HCT116 (cell line): ENCODE measurements around the gene LRP1. TPM values are rescaled to one million over a fixed set of nuclear protein-coding genes. Genes with fewer than 3 reads are reported as not detected.

Experiments used
- ATAC-seq: fragments of 200-7000 bp; cut with Tn5 transposase; 2 replicates; pipeline ENCODE4 v1.9.1; 2020; ENCODE audit warnings: mild to moderate bottlenecking, moderate library complexity
- BruUV-seq: library from RNA; stranded (reverse); fragments of 400-500 nt; replicated peaks from 2 replicates; lab custom pipeline; 2021; lab: Mats Ljungman, UMichigan
- CTCF ChIA-PET: fragments of 300-600 bp; sonication (Branson Sonifier 250); formaldehyde crosslinking; loops from one replicate; lab custom pipeline; 2021; ENCODE audit warnings: antibody characterized with exemption; lab: Charles Lee
- POLR2A ChIA-PET: fragments of 300-600, 350-600 bp; sonication (Branson Sonifier 250); formaldehyde crosslinking; loops from one replicate; lab custom pipeline; 2021; ENCODE audit warnings: antibody characterized with exemption; lab: Charles Lee
- RAD21 ChIA-PET, 2 experiments: fragments of 300-600 bp; sonication (Branson Sonifier 250); formaldehyde crosslinking; loops; one replicate each; lab custom pipeline; 2023; ENCODE audit warnings: low total read pairs in 2 of 2; ENCODE audit not compliant: uncharacterized antibody in 2 of 2, unreplicated experiment in 2 of 2, low non-redundant PET in 1 of 2; lab: Charles Lee
- DNase-seq: peaks from one replicate; pipeline ENCODE4 v3.0.0-alpha.2; 2010; ENCODE audit warnings: low read depth, low spot score
- H2AFZ ChIP-seq: fragments of 200-600 bp; shearing (Covaris generic), sonication (generic); 2 replicates; pipeline ENCODE4 v1.6.1; 2017; ENCODE audit warnings: low read depth, mixed run types, mixed read lengths, antibody characterized with exemption, low read length; ENCODE audit not compliant: poor library complexity, severe bottlenecking
- H3K27ac ChIP-seq: 2 replicates; pipeline ENCODE4 v1.5.1; 2012; ENCODE audit warnings: low read depth, low read length
- H3K27me3 ChIP-seq: fragments of 200-600 bp; sonication (generic); 2 replicates; pipeline ENCODE4 v1.6.1; 2016; ENCODE audit warnings: mixed run types, low read length, mixed read lengths; ENCODE audit not compliant: insufficient read depth
- H3K36me3 ChIP-seq, 2 experiments: fragments of 200-500 bp in 1 of 2; fragments of 200-600 bp in 1 of 2; sonication (Bioruptor generic) in 1 of 2; sonication (generic) in 1 of 2; 2 replicates each; pipeline versions ENCODE4 v1.5.1 to v1.6.1; 2014 to 2016; ENCODE audit warnings: low read length in 2 of 2, inconsistent platforms in 1 of 2, mixed read lengths in 1 of 2, mixed run types in 1 of 2; ENCODE audit not compliant: insufficient read depth in 2 of 2, control insufficient read depth in 1 of 2
- H3K4me1 ChIP-seq, 2 experiments: fragments of 200-600 bp in 1 of 2; sonication (generic) in 1 of 2; 2 replicates each; pipeline versions ENCODE4 v1.5.1 to v1.6.1; 2012 to 2017; ENCODE audit warnings: low read length in 2 of 2, inconsistent platforms in 1 of 2, mild to moderate bottlenecking in 1 of 2, mixed read lengths in 1 of 2, mixed run types in 1 of 2, moderate library complexity in 1 of 2; ENCODE audit not compliant: insufficient read depth in 2 of 2, control insufficient read depth in 1 of 2
- H3K4me2 ChIP-seq: fragments of 200-600 bp; sonication (generic); 2 replicates; pipeline ENCODE4 v1.6.1; 2017; ENCODE audit warnings: mixed run types, low read length, mixed read lengths
- H3K4me3 ChIP-seq, 2 experiments: fragments of 200-600 bp in 1 of 2; sonication (generic) in 1 of 2; replicated peaks in 1 of 2; 2 replicates each; pipeline ENCODE4 v1.5.1; 2011 to 2016; ENCODE audit warnings: low read length in 2 of 2, control low read depth in 1 of 2, low read depth in 1 of 2, mild to moderate bottlenecking in 1 of 2, mixed read lengths in 1 of 2, mixed run types in 1 of 2
- H3K79me2 ChIP-seq: fragments of 200-600 bp; sonication (generic); 2 replicates; pipeline ENCODE4 v1.6.1; 2017; ENCODE audit warnings: mild to moderate bottlenecking, mixed run types, low read length, moderate library complexity, mixed read lengths; ENCODE audit not compliant: insufficient read depth
- H3K9ac ChIP-seq: fragments of 200-600 bp; sonication (generic); 2 replicates; pipeline ENCODE4 v1.6.1; 2016; ENCODE audit warnings: low read length, mixed read lengths
- H3K9me2 ChIP-seq: fragments of 200-600 bp; sonication (generic), shearing (Covaris generic); 2 replicates; pipeline ENCODE4 v1.6.1; 2017; ENCODE audit warnings: mixed run types, mild to moderate bottlenecking, moderate library complexity; ENCODE audit not compliant: insufficient read depth
- H3K9me3 ChIP-seq, 2 experiments: fragments of 200-500 bp in 1 of 2; fragments of 200-600 bp in 1 of 2; sonication (Bioruptor generic) in 1 of 2; sonication (generic) in 1 of 2; 2 replicates each; pipeline ENCODE4 v1.6.1; 2014 to 2017; ENCODE audit warnings: low read length in 2 of 2, mixed read lengths in 2 of 2, inconsistent platforms in 1 of 2, low read depth in 1 of 2, mild to moderate bottlenecking in 1 of 2, mixed run types in 1 of 2, moderate library complexity in 1 of 2; ENCODE audit not compliant: control insufficient read depth in 1 of 2, insufficient read depth in 1 of 2
- H4K20me1 ChIP-seq: fragments of 200-600 bp; sonication (generic), shearing (Covaris generic); 2 replicates; pipeline ENCODE4 v1.6.1; 2017; ENCODE audit warnings: mixed run types, mild to moderate bottlenecking, moderate library complexity; ENCODE audit not compliant: insufficient read depth
- ATF3 ChIP-seq: IDR thresholded peaks from 2 replicates; pipeline ENCODE4 v1.6.1; 2012
- EZH2 ChIP-seq: fragments of 200-600 bp; sonication (generic); IDR thresholded peaks from 2 replicates; pipeline ENCODE4 v1.6.1; 2017; ENCODE audit warnings: antibody characterized with exemption, mixed run types
- EZH2phosphoT487 ChIP-seq: fragments of 200-600 bp; IDR thresholded peaks from 2 replicates; pipeline ENCODE4 v1.6.1; 2018; ENCODE audit warnings: antibody characterized with exemption, borderline replicate concordance
- JUND ChIP-seq: IDR thresholded peaks from 2 replicates; pipeline ENCODE4 v1.6.1; 2012
- MAX ChIP-seq: IDR thresholded peaks from 2 replicates; pipeline ENCODE4 v1.6.1; 2012
- POLR2A ChIP-seq: IDR thresholded peaks from 2 replicates; pipeline ENCODE4 v1.7.0; 2011; ENCODE audit warnings: borderline replicate concordance; ENCODE audit not compliant: insufficient read depth, insufficient read length; ENCODE audit errors: extremely low read depth
- POLR2AphosphoS5 ChIP-seq: IDR thresholded peaks from 2 replicates; pipeline ENCODE4 v1.6.1; 2011; ENCODE audit warnings: mild to moderate bottlenecking, low read depth, low read length, moderate library complexity
- RAD21 ChIP-seq: IDR thresholded peaks from 2 replicates; pipeline ENCODE4 v1.6.1; 2012; ENCODE audit warnings: low read depth, mild to moderate bottlenecking
- REST ChIP-seq: IDR thresholded peaks from 2 replicates; pipeline ENCODE4 v1.6.1; 2012; ENCODE audit warnings: low read depth
- SIN3A ChIP-seq: IDR thresholded peaks from 2 replicates; pipeline ENCODE4 v1.6.1; 2012; ENCODE audit warnings: low read depth
- SP1 ChIP-seq: IDR thresholded peaks from 2 replicates; pipeline ENCODE4 v1.6.1; 2012; ENCODE audit warnings: low read depth
- SRF ChIP-seq: IDR thresholded peaks from 2 replicates; pipeline ENCODE4 v1.6.1; 2012; ENCODE audit warnings: low read depth
- TCF7L2 ChIP-seq: IDR thresholded peaks from 2 replicates; pipeline ENCODE4 v1.7.0; 2011; ENCODE audit warnings: borderline replicate concordance, inconsistent platforms; ENCODE audit not compliant: insufficient read depth, insufficient read length; ENCODE audit errors: extremely low read depth
- YY1 ChIP-seq: IDR thresholded peaks from 2 replicates; pipeline ENCODE4 v1.6.1; 2011; ENCODE audit warnings: low read length, low read depth, moderate library complexity, mild to moderate bottlenecking; ENCODE audit not compliant: insufficient replicate concordance; ENCODE audit errors: extremely low read depth
- ZFX ChIP-seq: fragments of 450-650 bp; IDR thresholded peaks from 2 replicates; pipeline ENCODE4 v1.6.1; 2017
- ZNF274 ChIP-seq: fragments of 200-500 bp; sonication (Bioruptor generic); IDR thresholded peaks from 2 replicates; pipeline ENCODE4 v1.6.1; 2014; ENCODE audit warnings: mild to moderate bottlenecking, low read depth, low read length, inconsistent platforms
- intact Hi-C: fragments of 100-400 bp; cut with micrococcal nuclease; formaldehyde crosslinking; loops from 2 replicates; pipeline ENCODE4 v1.10.0; 2022
- total RNA-seq: library from RNA; stranded (reverse); gene quantifications from one replicate; pipeline ENCODE4 v1.2.1, GENCODE V29; 2021; ENCODE audit not compliant: unreplicated experiment

Gene LRP1
- total RNA-seq, 1 experiment from 2014 or later = 12.0 TPM

GRCh38 chr12:57170927-57171326 is 42.6 kb downstream of the LRP1 start:
- H3K36me3 ChIP-seq = no peaks in the 10 kb centered on the region
- POLR2A ChIA-PET = no interaction called here
- ATAC-seq = no peak
- no peaks in the 10 kb centered on the region for H3K27me3 ChIP-seq
- no peak overlapping the region for H3K27ac ChIP-seq
- H2AFZ ChIP-seq = no peak overlapping the region
- no peak overlapping the region for H3K9ac ChIP-seq
- H3K4me2 ChIP-seq = no peak overlapping the region
- no peak for TF ChIP-seq ATF3
- no peak for TF ChIP-seq JUND
- TF ChIP-seq RAD21 = no peak
- TF ChIP-seq SIN3A = no peak
- no peak for TF ChIP-seq ZFX
- TF ChIP-seq SRF = no peak
- no peak for TF ChIP-seq POLR2A
- TF ChIP-seq POLR2AphosphoS5 = no peak
- TF ChIP-seq TCF7L2 = no peak
- no peak for TF ChIP-seq YY1
- TF ChIP-seq EZH2phosphoT487 = no peak
- no peak for TF ChIP-seq REST
- no peak for TF ChIP-seq ZNF274
- no peak for TF ChIP-seq SP1
- TF ChIP-seq MAX = no peak
- no peak for TF ChIP-seq EZH2
- TF ChIP-seq, all 23 proteins: peak for 0
- Histone ChIP-seq H3K79me2 (no peaks in the 10 kb centered on the region), H3K9me2 (no peaks in the 10 kb centered on the region), H3K9me3 (no peaks in the 10 kb centered on the region), H4K20me1 (no peaks in the 10 kb centered on the region), H3K4me3 (no peak overlapping the region), H3K4me1 (peaks cover 15 to 27% of the 10 kb centered on the region in 2 experiments)
- RAD21 ChIA-PET = no interaction called here
- no peak for DNase-seq
- BruUV-seq = no TSS peak
- CTCF ChIA-PET = no interaction called here
- intact Hi-C loops = no loop called here
